HEK293 (cell line): ENCODE data around the gene FIBP.
A peak's percentile ranks its signal among the peaks of the same experiment; 100 is the strongest.

Experiments
- CTCF ChIA-PET: fragments of 350-600 bp; formaldehyde crosslinking; extraction: SDS; loops from one replicate; lab custom pipeline; 2021; ENCODE audit warnings: antibody characterized with exemption; lab: Yijun Ruan, JAX
- POLR2A ChIA-PET: fragments of 300-600 bp; formaldehyde crosslinking; extraction: SDS; loops from one replicate; lab custom pipeline; 2020; ENCODE audit warnings: antibody characterized with exemption, inconsistent platforms; lab: Yijun Ruan, JAX
- H3K27ac ChIP-seq: fragments of 200-500 bp; sonication (Bioruptor generic); 2 replicates; pipeline ENCODE4 v1.5.1; 2014; ENCODE audit warnings: low read depth, low read length, control low read depth, inconsistent platforms; ENCODE audit errors: extremely low read depth
- H3K36me3 ChIP-seq, 2 experiments: fragments of 200-500 bp in 1 of 2; sonication (Bioruptor generic) in 1 of 2; 1 replicate in 1 of 2; 2 replicates in 1 of 2; pipeline ENCODE4 v1.5.1; 2014 to 2017; ENCODE audit warnings: inconsistent platforms in 2 of 2, low read length in 2 of 2; ENCODE audit not compliant: control insufficient read depth in 2 of 2, insufficient read depth in 1 of 2
- H3K4me1 ChIP-seq: fragments of 200-500 bp; sonication (Bioruptor generic); 2 replicates; pipeline ENCODE4 v1.5.1; 2014; ENCODE audit warnings: mild to moderate bottlenecking, low read length, inconsistent platforms; ENCODE audit not compliant: control insufficient read depth, insufficient read depth
- H3K4me3 ChIP-seq: 2 replicates; pipeline ENCODE4 v1.5.1; 2011; ENCODE audit warnings: low read depth, mild to moderate bottlenecking, control low read depth, low read length, moderate library complexity
- H3K9me3 ChIP-seq: fragments of 200-500 bp; sonication (Bioruptor generic); 2 replicates; pipeline ENCODE4 v1.5.1; 2014; ENCODE audit warnings: low read depth, low read length, inconsistent platforms; ENCODE audit not compliant: control insufficient read depth, insufficient read depth
- BCL6B ChIP-seq: fragments of 450-650 bp; formaldehyde crosslinking; IDR thresholded peaks from 2 replicates; pipeline ENCODE4 v1.5.1; 2017; ENCODE audit warnings: missing biosample characterization, missing genetic modification characterization
- GLIS2 ChIP-seq: fragments of 450-650 bp; formaldehyde crosslinking; IDR thresholded peaks from 2 replicates; pipeline ENCODE4 v1.5.1; 2016; ENCODE audit warnings: missing biosample characterization, missing genetic modification characterization
- HOXA7 ChIP-seq: sonication (generic); formaldehyde crosslinking; IDR thresholded peaks from 2 replicates; pipeline ENCODE4 v1.8.1; 2022; ENCODE audit warnings: missing genetic modification reagents, borderline replicate concordance
- KLF8 ChIP-seq: fragments of 450-650 bp; formaldehyde crosslinking; IDR thresholded peaks from 2 replicates; pipeline ENCODE4 v1.5.1; 2016; ENCODE audit warnings: missing biosample characterization, missing genetic modification characterization
- PRDM2 ChIP-seq: fragments of 450-650 bp; formaldehyde crosslinking; IDR thresholded peaks from 2 replicates; pipeline ENCODE4 v1.5.1; 2016; ENCODE audit warnings: missing biosample characterization, missing genetic modification characterization, borderline replicate concordance
- TRIM28 ChIP-seq: IDR thresholded peaks from 2 replicates; pipeline ENCODE4 v1.6.1; 2011; ENCODE audit warnings: low read length, control low read depth, borderline replicate concordance
- ZBTB10 ChIP-seq: fragments of 450-650 bp; formaldehyde crosslinking; IDR thresholded peaks from 2 replicates; pipeline ENCODE4 v1.5.1; 2016; ENCODE audit warnings: missing biosample characterization, missing genetic modification characterization
- ZFP41 ChIP-seq: fragments of 450-650 bp; formaldehyde crosslinking; IDR thresholded peaks from 2 replicates; pipeline ENCODE4 v1.5.1; 2016; ENCODE audit warnings: missing biosample characterization, missing genetic modification characterization, borderline replicate concordance
- ZNF114 ChIP-seq: fragments of 450-650 bp; formaldehyde crosslinking; IDR thresholded peaks from 2 replicates; pipeline ENCODE4 v1.5.0; 2017; ENCODE audit warnings: missing biosample characterization, missing genetic modification characterization
- ZNF174 ChIP-seq: fragments of 450-650 bp; formaldehyde crosslinking; IDR thresholded peaks from 2 replicates; pipeline ENCODE4 v1.5.0; 2017; ENCODE audit warnings: missing biosample characterization, mild to moderate bottlenecking, missing genetic modification characterization
- ZNF2 ChIP-seq: fragments of 450-650 bp; formaldehyde crosslinking; IDR thresholded peaks from 2 replicates; pipeline ENCODE4 v1.5.1; 2016; ENCODE audit warnings: missing biosample characterization, missing genetic modification characterization
- ZNF449 ChIP-seq: fragments of 450-650 bp; formaldehyde crosslinking; IDR thresholded peaks from 2 replicates; pipeline ENCODE4 v1.5.1; 2017; ENCODE audit warnings: missing biosample characterization, mild to moderate bottlenecking, missing genetic modification characterization, moderate library complexity
- ZNF510 ChIP-seq: fragments of 450-650 bp; formaldehyde crosslinking; IDR thresholded peaks from 2 replicates; pipeline ENCODE4 v1.5.1; 2018; ENCODE audit warnings: mild to moderate bottlenecking, missing genetic modification characterization, missing biosample characterization; ENCODE audit not compliant: insufficient replicate concordance
- ZNF610 ChIP-seq: fragments of 450-650 bp; formaldehyde crosslinking; IDR thresholded peaks from 2 replicates; pipeline ENCODE4 v1.5.1; 2016; ENCODE audit warnings: missing biosample characterization, missing genetic modification characterization, borderline replicate concordance
- ZNF830 ChIP-seq: fragments of 450-650 bp; IDR thresholded peaks from 2 replicates; pipeline ENCODE4 v1.5.0; 2018; ENCODE audit warnings: missing biosample characterization, missing genetic modification characterization, low read depth, mild to moderate bottlenecking, moderate library complexity
- ZSCAN4 ChIP-seq: fragments of 450-650 bp; formaldehyde crosslinking; IDR thresholded peaks from 2 replicates; pipeline ENCODE4 v1.5.1; 2017; ENCODE audit warnings: missing biosample characterization, missing genetic modification characterization

The FIBP gene

GRCh38 chr11:65851811-65852507 lies 36.3 kb downstream of the FIBP start (continued):
- TF ChIP-seq ZNF610 (tag by site-specific recombination), result no peak
- no peak for TF ChIP-seq HOXA7
- TF ChIP-seq ZNF510 (tag by site-specific recombination), result no peak
- no peak for TF ChIP-seq BCL6B
- TF ChIP-seq ZSCAN4 (tag by site-specific recombination), result no peak
- TF ChIP-seq ZNF114 (tag by site-specific recombination), result no peak
- no peak for TF ChIP-seq ZNF449 (tag by site-specific recombination)

- H3K4me1 ChIP-seq, result no peaks in the 10 kb centered on the region
- ChIA-PET POLR2A (interaction anchor here (0.5 to 4.3 kb wide), 7 partner anchors 9 to 438 kb away, joined by 3 to 33 read pairs (median 4); partner anchors contain the start of genes FIBP, MUS81 and YIF1A), CTCF (interaction anchor here (0.6 to 4.5 kb wide), 14 partner anchors 8 to 195 kb away, joined by 3 to 22 read pairs (median 3); partner anchors contain the start of genes KAT5 and MUS81)
- no peak overlapping the region for H3K27ac ChIP-seq
- peaks cover 0 to 50% of the 10 kb centered on the region in 2 experiments; a peak in 1 of 3 replicates for H3K36me3 ChIP-seq
- TF ChIP-seq GLIS2 (0 out of 2 replicates have a peak, but pooled peaks have one; percentile 10), KLF8 (tag by site-specific recombination) (peak; percentile 31; the same call in 1 of the 2 replicates), ZNF830 (tag by site-specific recombination) (no peak)
- TF ChIP-seq, all 188 proteins: peak for 2
- Histone ChIP-seq H3K9me3 (no peaks in the 10 kb centered on the region), H3K4me3 (no peak overlapping the region)
These were observed 37.1 kb downstream of the FIBP start for GRCh38 chr11:65851083-65851579.

GRCh38 chr11:65850217-65851082 lies 37.8 kb downstream of the FIBP start:
- CTCF ChIA-PET, result interaction anchor here (0.6 to 4.5 kb wide), 13 partner anchors 8 to 196 kb away, joined by 3 to 22 read pairs (median 4); partner anchors contain the start of genes MUS81 and SNX32
- Histone ChIP-seq H3K9me3 (no peaks in the 10 kb centered on the region), H3K4me3 (no peak overlapping the region), H3K4me1 (no peaks in the 10 kb centered on the region), H3K36me3 (peaks cover 0 to 43% of the 10 kb centered on the region in 2 experiments; a peak in 1 of 3 replicates), H3K27ac (no peak overlapping the region)
- POLR2A ChIA-PET, result interaction anchor here (0.5 to 4.3 kb wide), 8 partner anchors 8 to 439 kb away, joined by 3 to 33 read pairs (median 4); partner anchors contain the start of genes CFL1, MUS81, SNX32 and YIF1A
- TF ChIP-seq TRIM28 (no peak), ZNF2 (no peak), KLF8 (tag by site-specific recombination) (no peak), PRDM2 (no peak), ZBTB10 (no peak), ZNF174 (no peak), ZFP41 (no peak)
